Rectal smooth muscle tissue (tissue), 1 donor: ENCODE data around the gene SHFL.

Experiments
- H3K27ac ChIP-seq: one replicate; pipeline ENCODE4 v1.7.0; 2013; ENCODE audit warnings: low read depth, low read length, inconsistent platforms
- H3K27me3 ChIP-seq: one replicate; pipeline ENCODE4 v1.7.0; 2013; ENCODE audit warnings: low read length; ENCODE audit not compliant: control insufficient read depth, insufficient read depth
- H3K36me3 ChIP-seq: one replicate; pipeline ENCODE4 v1.7.0; 2013; ENCODE audit warnings: low read length; ENCODE audit not compliant: control insufficient read depth, insufficient read depth
- H3K4me1 ChIP-seq: one replicate; pipeline ENCODE4 v1.7.0; 2013; ENCODE audit warnings: low read length; ENCODE audit not compliant: control insufficient read depth, insufficient read depth
- H3K4me3 ChIP-seq: one replicate; pipeline ENCODE4 v1.7.0; 2013; ENCODE audit warnings: low read length
- H3K9ac ChIP-seq: one replicate; pipeline ENCODE4 v1.7.0; 2013; ENCODE audit warnings: low read length

The SHFL gene

GRCh38 chr19:10114651-10115391, 28.7 kb downstream of the SHFL start:
- H3K4me1 ChIP-seq, result peaks cover 5% of the 10 kb centered on the region
- no peak overlapping the region for H3K9ac ChIP-seq
- H3K4me3 ChIP-seq, result no peak overlapping the region
- H3K36me3 ChIP-seq, result peaks cover 40% of the 10 kb centered on the region
- no peaks in the 10 kb centered on the region for H3K27me3 ChIP-seq
- no peak overlapping the region for H3K27ac ChIP-seq

DNA sequence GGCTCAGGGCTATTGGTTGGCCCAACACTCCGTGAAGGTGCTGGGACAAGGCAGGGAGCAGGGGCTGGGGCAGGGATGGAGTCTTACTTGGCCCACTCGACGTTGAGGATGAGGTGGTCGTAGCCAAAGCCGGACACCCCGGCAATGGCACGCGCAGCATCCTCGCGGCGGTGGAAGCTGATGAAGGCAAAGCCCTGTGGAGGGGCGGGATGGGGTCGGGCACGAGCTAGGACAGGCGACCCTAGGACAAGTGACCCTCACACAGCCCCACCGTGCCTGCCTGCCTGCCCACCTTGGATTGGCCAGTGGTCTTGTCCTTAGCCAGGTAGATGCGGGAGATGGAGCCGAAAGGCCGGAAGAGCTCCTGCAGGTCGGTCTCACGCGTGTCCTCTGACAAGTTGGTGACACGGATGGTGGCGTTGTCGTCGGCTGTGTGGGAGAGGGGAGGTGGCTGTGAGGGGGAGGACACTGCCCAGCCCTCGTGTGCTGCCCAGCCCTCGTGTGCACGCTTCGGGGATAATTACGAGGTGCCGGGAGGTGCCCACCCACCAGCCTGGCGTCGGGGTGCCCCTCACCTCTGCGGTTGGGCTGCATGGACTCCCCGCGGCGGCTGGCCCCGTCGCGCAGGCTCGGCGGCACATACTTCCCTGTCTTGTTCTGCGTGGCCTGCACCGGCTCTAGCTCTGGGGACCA, 29.4 kb downstream of the SHFL start:
- H3K9ac ChIP-seq, result no peak overlapping the region
- H3K36me3 ChIP-seq, result peaks cover 33% of the 10 kb centered on the region
- no peaks in the 10 kb centered on the region for H3K27me3 ChIP-seq
- no peak overlapping the region for H3K4me3 ChIP-seq
- H3K4me1 ChIP-seq, result peaks cover 5% of the 10 kb centered on the region
- H3K27ac ChIP-seq, result no peak overlapping the region

DNA sequence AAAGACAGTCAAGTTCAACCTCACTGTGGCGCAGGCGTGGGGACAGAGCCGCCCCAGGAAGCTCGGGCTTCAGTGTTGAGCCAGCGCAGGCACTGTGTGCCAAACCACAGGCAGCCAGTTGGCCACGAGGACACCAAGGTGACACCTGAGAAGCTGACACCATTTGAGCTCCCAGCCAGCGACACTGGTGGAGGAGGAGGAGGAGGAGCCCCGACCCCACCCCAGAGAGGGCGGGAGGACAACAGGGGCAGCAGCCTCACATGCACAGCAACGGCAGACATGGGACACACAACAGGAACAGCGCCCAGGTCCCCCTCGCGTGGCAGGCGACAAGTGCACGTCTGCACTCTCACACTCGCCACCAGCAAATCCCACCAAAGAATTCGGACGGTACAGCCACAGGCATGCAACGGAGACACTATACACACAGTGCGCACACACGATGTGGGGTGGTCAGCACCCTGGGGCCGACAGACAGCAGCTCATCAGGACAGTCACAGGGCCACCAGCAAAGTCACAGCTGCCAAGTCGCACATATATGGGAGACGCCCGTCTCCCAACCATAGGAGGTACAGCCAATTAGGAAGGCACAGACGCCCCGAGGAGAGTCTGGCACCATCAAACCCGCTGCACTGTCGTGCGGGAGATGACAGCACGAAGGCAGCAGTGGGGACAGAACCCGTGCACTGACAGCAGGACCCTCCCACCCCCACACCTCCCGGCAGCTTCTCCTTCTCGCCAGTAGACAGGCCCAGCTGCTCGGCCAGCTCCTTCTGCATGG, 30.2 kb downstream of the SHFL start:
- Histone ChIP-seq H3K9ac (no peak overlapping the region), H3K36me3 (peaks cover 28% of the 10 kb centered on the region), H3K27me3 (no peaks in the 10 kb centered on the region), H3K4me3 (no peak overlapping the region), H3K4me1 (peaks cover 5% of the 10 kb centered on the region), H3K27ac (no peak overlapping the region)

- Histone ChIP-seq H3K4me1 (peaks cover 5% of the 10 kb centered on the region), H3K4me3 (no peak overlapping the region), H3K9ac (no peak overlapping the region)
These were observed 30.9 kb downstream of the SHFL start for GRCh38 chr19:10116866-10117616.

DNA sequence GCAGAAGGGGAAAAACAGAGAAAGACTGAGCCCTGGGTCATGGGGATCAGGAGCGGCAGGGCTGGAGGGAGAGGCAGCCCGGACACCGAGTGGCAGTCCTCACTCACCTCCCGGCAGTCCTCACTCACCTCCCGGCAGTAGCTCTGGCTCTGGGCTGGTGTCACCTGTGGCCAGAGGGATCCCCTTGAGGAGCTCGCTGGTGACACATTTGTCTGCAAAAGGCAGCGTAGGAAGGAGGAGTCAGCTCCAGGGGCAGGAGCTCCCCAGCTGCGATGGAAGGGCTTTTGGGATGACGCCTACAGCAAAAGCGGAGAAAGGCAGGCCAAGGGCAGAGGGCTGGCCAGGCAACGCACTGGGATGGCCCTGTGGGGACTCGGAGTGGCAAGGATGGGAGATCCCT, 32.8 kb downstream of the SHFL start:
- H3K36me3 ChIP-seq, result peaks cover 27% of the 10 kb centered on the region
- H3K9ac ChIP-seq, result peak overlapping the region; percentile 87
- H3K27ac ChIP-seq, result no peak overlapping the region
- H3K4me3 ChIP-seq, result peak overlapping the region; percentile 73
- H3K4me1 ChIP-seq, result peaks cover 5% of the 10 kb centered on the region
- no peaks in the 10 kb centered on the region for H3K27me3 ChIP-seq

More at GRCh38 chr19:10116866-10117616, 30.9 kb downstream of the SHFL start:
- Histone ChIP-seq H3K27ac (no peak overlapping the region), H3K36me3 (peaks cover 27% of the 10 kb centered on the region), H3K27me3 (no peaks in the 10 kb centered on the region)

- Histone ChIP-seq H3K4me1 (peaks cover 5% of the 10 kb centered on the region), H3K4me3 (no peak overlapping the region), H3K36me3 (peaks cover 19% of the 10 kb centered on the region), H3K27ac (no peak overlapping the region), H3K9ac (no peak overlapping the region), H3K27me3 (no peaks in the 10 kb centered on the region)
These were observed 34.5 kb downstream of the SHFL start for GRCh38 chr19:10120538-10121189.

DNA sequence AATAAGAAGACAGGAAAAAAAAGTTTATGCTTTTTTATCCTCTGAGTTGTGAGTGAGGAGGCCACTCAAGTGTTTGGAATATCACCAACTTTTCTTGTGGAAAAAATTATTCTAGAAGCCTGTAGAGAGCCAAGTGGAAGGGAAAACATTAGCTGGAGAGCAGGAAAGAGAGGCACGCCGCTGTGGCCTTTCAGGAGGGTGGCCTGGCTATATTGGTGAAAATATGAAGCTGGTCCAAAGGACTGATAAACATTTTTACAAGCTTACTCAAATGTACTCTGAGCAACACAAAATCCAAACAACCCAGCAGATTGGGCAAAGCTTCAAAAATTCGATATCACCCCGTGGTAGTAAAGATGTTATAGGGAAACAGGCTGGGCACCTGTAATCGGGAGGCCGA, 35.9 kb downstream of the SHFL start:
- Histone ChIP-seq H3K4me3 (no peak overlapping the region), H3K27me3 (no peaks in the 10 kb centered on the region), H3K4me1 (peaks cover 5% of the 10 kb centered on the region), H3K36me3 (peaks cover 7% of the 10 kb centered on the region), H3K27ac (no peak overlapping the region), H3K9ac (no peak overlapping the region)

GRCh38 chr19:10124429-10124828, 38.3 kb downstream of the SHFL start:
- Histone ChIP-seq H3K36me3 (no peaks in the 10 kb centered on the region), H3K27me3 (no peaks in the 10 kb centered on the region), H3K4me1 (no peaks in the 10 kb centered on the region), H3K4me3 (no peak overlapping the region), H3K27ac (no peak overlapping the region), H3K9ac (no peak overlapping the region)

DNA sequence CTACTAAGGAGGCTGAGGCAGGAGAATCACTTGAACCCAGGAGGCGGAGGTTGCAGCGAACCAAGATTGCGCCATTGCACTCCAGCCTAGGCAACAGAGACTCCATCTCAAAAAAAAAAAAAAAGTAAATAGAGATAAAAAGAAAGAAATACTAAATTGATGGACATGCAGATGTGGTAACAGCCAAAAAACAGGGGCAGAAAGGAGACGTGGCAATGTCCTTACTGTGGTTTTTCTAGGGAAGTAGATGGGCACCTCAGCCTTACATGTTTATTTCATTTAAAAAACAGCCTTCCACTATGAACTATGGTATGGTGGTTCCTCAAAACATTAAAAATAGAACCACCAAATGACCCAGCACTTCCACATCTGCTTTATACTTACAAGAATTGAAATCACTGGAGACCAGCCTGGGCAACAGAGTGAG, 40.1 kb downstream of the SHFL start:
- no peak overlapping the region for H3K27ac ChIP-seq

DNA sequence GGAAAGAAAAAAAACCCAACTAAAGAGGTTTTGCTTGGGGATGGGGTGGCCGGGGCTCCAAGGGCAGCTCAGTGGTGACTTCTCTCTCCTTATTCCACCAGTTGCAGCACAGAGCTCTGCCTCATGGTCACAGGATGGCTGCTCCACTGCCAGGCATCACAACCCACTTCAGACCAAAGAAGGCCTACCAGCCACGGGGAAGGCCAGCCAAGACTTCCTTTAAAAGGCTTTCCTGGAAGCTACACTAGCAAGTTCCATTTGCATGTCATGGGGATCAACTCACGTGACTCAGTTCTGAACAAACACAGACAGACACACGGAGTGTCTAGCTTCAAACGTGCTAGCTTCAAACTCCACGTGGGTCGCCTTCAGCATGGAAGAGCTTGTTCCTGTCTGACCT, 46.8 kb downstream of the SHFL start:
- H3K36me3 ChIP-seq, result peaks cover 18% of the 10 kb centered on the region
- no peaks in the 10 kb centered on the region for H3K4me1 ChIP-seq
- H3K27me3 ChIP-seq, result no peaks in the 10 kb centered on the region
- no peak overlapping the region for H3K9ac ChIP-seq
- H3K4me3 ChIP-seq, result no peak overlapping the region
- no peak overlapping the region for H3K27ac ChIP-seq

More for the DNA sequence above, 40.1 kb downstream of the SHFL start:
- no peak overlapping the region for H3K4me3 ChIP-seq
- H3K9ac ChIP-seq, result no peak overlapping the region
- no peaks in the 10 kb centered on the region for H3K27me3 ChIP-seq
- H3K4me1 ChIP-seq, result no peaks in the 10 kb centered on the region
- no peaks in the 10 kb centered on the region for H3K36me3 ChIP-seq

DNA sequence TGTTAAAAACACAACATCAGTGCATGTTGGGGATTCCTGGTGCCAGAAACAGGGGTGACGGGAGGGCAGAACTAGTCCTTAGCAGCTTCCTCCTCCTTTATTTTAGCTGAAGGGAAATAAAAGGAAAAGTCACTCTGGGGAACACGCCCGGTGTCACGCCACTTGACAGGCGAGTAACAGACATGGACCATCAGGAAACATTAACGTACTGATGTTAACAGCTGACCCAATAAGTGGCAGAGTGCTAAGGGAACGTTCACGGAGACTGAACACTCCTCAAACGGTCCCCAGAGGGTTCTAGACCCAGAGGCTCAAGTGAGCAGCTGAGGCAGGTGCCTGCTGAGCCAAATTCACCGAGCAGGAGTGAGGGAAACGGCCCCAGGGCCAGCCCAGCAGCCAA, 47.5 kb downstream of the SHFL start:
- no peak overlapping the region for H3K9ac ChIP-seq
- H3K27ac ChIP-seq, result no peak overlapping the region
- no peaks in the 10 kb centered on the region for H3K4me1 ChIP-seq
- H3K36me3 ChIP-seq, result peaks cover 23% of the 10 kb centered on the region
- no peaks in the 10 kb centered on the region for H3K27me3 ChIP-seq
- H3K4me3 ChIP-seq, result no peak overlapping the region
